NCI-H2227 (cell line): Measurements from ENCODE around the gene UPK3BL1.
"Not testable (repeated sequence)": the region's sequence is repeated elsewhere in the genome, so short reads cannot be mapped to it uniquely, and the experiment has no call there.

Experiments
- DNase-seq: peaks from one replicate; lab custom pipeline; 2025; ENCODE audit not compliant: unreplicated experiment; lab: John Stamatoyannopoulos, UW

UPK3BL1 gene

GRCh38 chr7:102642691-102643090 is at the start of gene UPK3BL1:
Gene UPK3BL1, minus strand, starts transcription at chr7:102642791. Its CDS starts 50 bp downstream, at chr7:102642741.
- DNase-seq: not testable (repeated sequence)

DNA sequence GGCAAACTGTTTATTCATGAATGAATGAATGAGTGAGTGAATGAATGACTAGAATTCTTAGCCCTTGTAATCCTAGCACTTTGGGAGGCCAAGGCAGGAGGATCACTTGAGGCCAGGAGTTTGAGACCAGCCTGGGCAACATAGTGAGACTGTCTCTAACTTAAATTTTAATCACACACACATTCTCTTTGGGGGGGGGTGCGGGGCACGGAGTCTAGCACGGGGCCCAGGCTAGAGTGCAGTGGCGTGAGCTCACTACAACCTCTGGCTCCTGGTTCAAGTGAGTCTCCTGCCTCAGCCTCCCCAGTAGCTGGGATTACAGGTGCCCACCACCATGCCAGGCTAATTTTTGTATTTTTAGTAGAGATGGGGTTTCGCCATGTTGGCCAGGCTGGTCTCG is 48.0 kb upstream of the UPK3BL1 start:
- DNase-seq: not testable (repeated sequence)

- DNase-seq: not testable (repeated sequence)
These were observed 47.1 kb upstream of the UPK3BL1 start for GRCh38 chr7:102689436-102690282.

GRCh38 chr7:102688299-102689036 is 45.9 kb upstream of the UPK3BL1 start:
- not testable (repeated sequence) for DNase-seq

- DNase-seq: not testable (repeated sequence)
These were observed 40.0 kb upstream of the UPK3BL1 start for GRCh38 chr7:102682560-102682959.

DNA sequence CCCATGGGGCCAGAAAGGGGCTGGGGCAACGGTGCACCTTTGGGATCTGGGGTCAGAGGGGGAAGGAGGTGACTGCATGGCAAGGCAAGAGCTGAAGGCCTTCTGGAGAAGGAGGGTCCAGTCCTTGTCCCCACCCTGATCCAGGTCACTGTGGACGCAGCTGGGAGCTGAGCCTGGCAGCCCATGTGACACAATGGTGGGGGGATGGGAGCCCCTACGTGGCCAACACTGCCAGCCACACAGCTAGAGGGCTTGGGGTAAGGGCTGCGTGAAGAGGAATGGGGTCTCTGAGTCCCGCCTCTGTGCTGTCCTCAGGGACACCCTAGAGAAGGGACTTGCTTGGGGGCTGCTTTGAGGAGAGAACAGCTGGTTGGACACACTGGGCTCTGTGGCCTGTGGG is 38.2 kb upstream of the UPK3BL1 start:
- not testable (repeated sequence) for DNase-seq

GRCh38 chr7:102675545-102675944 is 33.0 kb upstream of the UPK3BL1 start:
- DNase-seq: not testable (repeated sequence)

DNA sequence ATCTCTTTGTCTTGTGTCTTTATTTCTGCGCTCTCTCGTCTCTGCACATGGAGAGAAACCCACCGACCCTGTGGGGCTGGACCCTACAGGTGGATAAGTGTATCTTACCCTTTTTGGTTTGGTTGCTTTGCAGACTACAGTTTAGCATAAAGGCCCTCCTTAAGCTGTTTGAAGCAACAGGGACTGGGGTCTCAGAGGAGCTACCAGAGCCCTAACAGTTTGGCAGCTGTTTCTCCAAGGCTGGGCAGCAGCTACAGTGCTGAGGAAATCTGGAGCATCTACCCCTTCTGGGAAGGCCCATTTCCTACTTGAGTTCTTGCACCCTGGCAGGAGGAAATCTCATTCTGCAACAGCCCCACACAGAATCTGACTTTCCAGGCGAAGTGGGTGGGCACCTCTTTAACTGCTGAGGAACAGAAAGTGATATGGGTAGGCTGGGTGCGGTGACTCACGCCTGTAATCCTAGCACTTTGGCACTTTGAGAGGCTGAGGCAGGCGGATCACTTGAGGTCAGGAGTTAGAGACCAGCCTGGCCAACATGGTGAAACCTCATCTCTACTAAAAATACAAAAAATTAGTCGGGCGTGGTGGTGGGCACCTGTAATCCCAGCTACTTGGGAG is 31.0 kb upstream of the UPK3BL1 start:
- not testable (repeated sequence) for DNase-seq

- not testable (repeated sequence) for DNase-seq
These were observed 29.3 kb upstream of the UPK3BL1 start for GRCh38 chr7:102671956-102672307.

DNA sequence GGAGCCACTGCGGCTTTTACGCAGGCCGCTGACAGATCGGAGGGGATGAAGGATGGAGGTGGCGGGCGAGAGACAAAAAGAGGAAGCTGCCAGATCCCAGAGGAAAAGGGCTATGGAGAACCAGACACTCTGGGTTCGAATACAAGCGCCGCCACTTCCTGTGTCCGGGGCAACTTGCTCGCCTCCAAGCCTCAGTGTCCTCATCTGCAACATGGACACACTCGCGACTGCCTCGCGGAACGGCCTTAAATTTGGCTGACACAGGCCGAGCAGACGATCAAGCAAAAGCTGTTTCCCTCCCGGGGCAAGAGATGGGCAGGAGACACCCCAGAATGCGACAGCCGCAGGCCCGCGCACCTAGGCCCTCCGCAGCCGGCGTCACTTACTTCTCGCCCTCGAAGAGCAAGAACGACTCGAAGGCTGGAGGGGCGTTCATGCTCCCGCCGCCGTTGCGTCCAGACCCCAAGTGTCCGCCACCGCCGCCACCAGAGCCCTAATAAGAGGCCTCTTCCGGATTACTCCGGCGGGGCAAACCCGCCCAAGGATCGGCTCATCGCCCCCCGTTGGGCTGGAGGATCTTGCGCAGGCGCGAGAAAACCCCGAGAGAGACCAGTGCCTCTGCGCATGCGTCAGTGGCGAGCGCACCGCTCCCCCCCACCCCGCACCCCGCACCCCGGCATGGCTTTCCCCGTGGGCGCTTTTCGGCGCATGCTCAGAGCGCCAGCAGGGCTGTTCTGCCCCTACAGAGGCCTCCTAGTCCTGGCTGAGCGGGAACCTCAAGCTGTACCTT is 28.8 kb upstream of the UPK3BL1 start, which contains the start of gene POLR2J2:
TSS of gene POLR2J2 (minus strand) at position 498 of the 790 bp plus-strand sequence. CDS start at position 436, 62 bp downstream.
- DNase-seq: not testable (repeated sequence)

DNA sequence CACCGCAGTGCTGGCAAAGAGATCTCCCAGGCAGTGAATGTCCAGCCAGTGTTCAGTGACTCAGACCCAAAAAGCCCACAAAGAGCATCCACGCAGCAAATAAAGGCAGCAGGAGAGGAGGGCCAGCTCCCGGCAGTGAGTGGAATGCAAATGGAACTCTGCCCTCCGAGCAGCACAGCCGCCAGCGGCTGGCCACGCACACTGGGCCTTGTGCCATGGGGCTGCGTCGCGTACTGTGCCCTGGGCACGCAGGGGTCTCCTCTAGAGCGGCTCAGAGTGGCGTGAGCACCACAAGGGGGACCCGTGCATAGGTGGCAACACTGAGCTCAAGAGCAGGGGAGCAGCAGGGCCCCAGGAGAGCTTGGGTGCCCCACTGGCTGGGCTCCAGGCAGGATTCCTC is 24.9 kb upstream of the UPK3BL1 start:
- not testable (repeated sequence) for DNase-seq

GRCh38 chr7:102666850-102667249 is 24.3 kb upstream of the UPK3BL1 start:
- not testable (repeated sequence) for DNase-seq

- DNase-seq: not testable (repeated sequence)
These were observed 22.2 kb upstream of the UPK3BL1 start for GRCh38 chr7:102664765-102665164.

- not testable (repeated sequence) for DNase-seq
These were observed 7.3 kb upstream of the UPK3BL1 start, which contains the start of gene SPDYE2B for GRCh38 chr7:102649924-102650323. Gene SPDYE2B, plus strand, starts transcription at chr7:102650319. Its CDS starts 2,030 bp downstream, at chr7:102652349.

DNA sequence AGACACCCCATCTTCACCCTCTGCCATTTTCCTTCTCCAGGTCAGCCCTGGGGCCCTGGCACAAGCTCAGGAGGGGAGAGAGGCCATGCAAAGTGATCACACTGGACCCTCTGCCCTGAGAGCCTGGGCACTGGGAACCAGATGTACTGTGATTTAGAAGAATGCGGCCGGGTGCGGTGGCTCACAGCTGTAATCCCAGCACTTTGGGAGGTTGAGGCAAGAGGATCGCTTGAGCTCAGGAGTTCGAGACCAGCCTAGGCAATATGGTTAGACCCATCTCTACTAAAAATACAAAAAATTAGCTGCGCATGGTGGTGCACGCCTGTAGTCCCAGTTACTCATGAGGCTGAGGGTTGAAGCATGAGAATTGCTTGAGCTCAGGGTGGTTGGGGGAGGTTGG is 5.2 kb upstream of the UPK3BL1 start:
- DNase-seq: not testable (repeated sequence)

GRCh38 chr7:102643404-102643803 is 813 bp upstream of the UPK3BL1 start:
- DNase-seq: not testable (repeated sequence)

DNA sequence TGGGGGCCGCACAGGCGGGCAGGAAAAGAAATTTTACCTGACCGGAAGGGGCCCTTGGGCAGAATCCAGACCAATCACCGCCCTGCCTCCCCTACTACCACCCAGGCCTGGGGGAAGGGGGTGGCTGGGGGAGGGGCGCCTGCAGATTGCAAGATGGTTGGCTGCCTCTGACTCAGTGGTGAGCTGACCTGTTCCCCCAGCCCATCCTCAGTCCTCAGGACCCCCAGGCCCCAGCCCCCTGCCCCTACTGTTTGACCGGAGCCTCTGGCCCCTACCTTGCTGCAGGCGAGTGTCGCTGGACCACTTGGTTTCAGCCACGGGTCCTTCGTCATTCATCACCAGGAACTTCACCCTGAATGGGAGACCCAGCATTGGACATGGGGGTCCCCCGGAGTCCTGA is 3.7 kb downstream of the UPK3BL1 start:
- DNase-seq: not testable (repeated sequence)

- not testable (repeated sequence) for DNase-seq
These were observed 5.6 kb downstream of the UPK3BL1 start for GRCh38 chr7:102636956-102637355.

- DNase-seq: not testable (repeated sequence)
These were observed 7.2 kb downstream of the UPK3BL1 start for GRCh38 chr7:102635354-102635753.

GRCh38 chr7:102634299-102634698 is 8.3 kb downstream of the UPK3BL1 start:
- not testable (repeated sequence) for DNase-seq
